HEK293 (cell line): Measurements from ENCODE around the gene PGAP6.
A peak's percentile ranks its signal among the peaks of the same experiment; 100 is the strongest.

ENCODE experiments used
- CTCF ChIA-PET: fragments of 350-600 bp; formaldehyde crosslinking; extraction: SDS; loops from one replicate; lab custom pipeline; 2021; ENCODE audit warnings: antibody characterized with exemption; lab: Yijun Ruan, JAX
- POLR2A ChIA-PET: fragments of 300-600 bp; formaldehyde crosslinking; extraction: SDS; loops from one replicate; lab custom pipeline; 2020; ENCODE audit warnings: antibody characterized with exemption, inconsistent platforms; lab: Yijun Ruan, JAX
- H3K27ac ChIP-seq: fragments of 200-500 bp; sonication (Bioruptor generic); 2 replicates; pipeline ENCODE4 v1.5.1; 2014; ENCODE audit warnings: low read depth, low read length, control low read depth, inconsistent platforms; ENCODE audit errors: extremely low read depth
- H3K36me3 ChIP-seq, 2 experiments: fragments of 200-500 bp in 1 of 2; sonication (Bioruptor generic) in 1 of 2; 1 replicate in 1 of 2; 2 replicates in 1 of 2; pipeline ENCODE4 v1.5.1; 2014 to 2017; ENCODE audit warnings: inconsistent platforms in 2 of 2, low read length in 2 of 2; ENCODE audit not compliant: control insufficient read depth in 2 of 2, insufficient read depth in 1 of 2
- H3K4me1 ChIP-seq: fragments of 200-500 bp; sonication (Bioruptor generic); 2 replicates; pipeline ENCODE4 v1.5.1; 2014; ENCODE audit warnings: mild to moderate bottlenecking, low read length, inconsistent platforms; ENCODE audit not compliant: control insufficient read depth, insufficient read depth
- H3K4me3 ChIP-seq: 2 replicates; pipeline ENCODE4 v1.5.1; 2011; ENCODE audit warnings: low read depth, mild to moderate bottlenecking, control low read depth, low read length, moderate library complexity
- H3K9me3 ChIP-seq: fragments of 200-500 bp; sonication (Bioruptor generic); 2 replicates; pipeline ENCODE4 v1.5.1; 2014; ENCODE audit warnings: low read depth, low read length, inconsistent platforms; ENCODE audit not compliant: control insufficient read depth, insufficient read depth
- EGR2 ChIP-seq: fragments of 450-650 bp; formaldehyde crosslinking; IDR thresholded peaks from 2 replicates; pipeline ENCODE4 v1.5.1; 2016; ENCODE audit warnings: low read depth, missing biosample characterization, missing genetic modification characterization
- GLIS1 ChIP-seq: fragments of 450-650 bp; formaldehyde crosslinking; IDR thresholded peaks from 2 replicates; pipeline ENCODE4 v1.5.1; 2016; ENCODE audit warnings: missing biosample characterization, missing genetic modification characterization
- HIC1 ChIP-seq: fragments of 450-650 bp; formaldehyde crosslinking; IDR thresholded peaks from 2 replicates; pipeline ENCODE4 v1.5.1; 2016; ENCODE audit warnings: missing biosample characterization, missing genetic modification characterization
- KLF10 ChIP-seq: fragments of 450-650 bp; IDR thresholded peaks from 2 replicates; pipeline ENCODE4 v1.5.1; 2018; ENCODE audit warnings: missing biosample characterization, mild to moderate bottlenecking, missing genetic modification characterization
- KLF8 ChIP-seq: fragments of 450-650 bp; formaldehyde crosslinking; IDR thresholded peaks from 2 replicates; pipeline ENCODE4 v1.5.1; 2016; ENCODE audit warnings: missing biosample characterization, missing genetic modification characterization
- MEIS1 ChIP-seq: sonication (generic); formaldehyde crosslinking; IDR thresholded peaks from 2 replicates; pipeline ENCODE4 v1.8.1; 2022; ENCODE audit warnings: missing genetic modification reagents, mild to moderate bottlenecking, borderline replicate concordance
- TRIM28 ChIP-seq: IDR thresholded peaks from 2 replicates; pipeline ENCODE4 v1.6.1; 2011; ENCODE audit warnings: low read length, control low read depth, borderline replicate concordance
- ZBTB44 ChIP-seq: fragments of 450-650 bp; IDR thresholded peaks from 2 replicates; pipeline ENCODE4 v1.5.1; 2018; ENCODE audit warnings: missing biosample characterization, mild to moderate bottlenecking, missing genetic modification characterization
- ZNF148 ChIP-seq: fragments of 450-650 bp; formaldehyde crosslinking; IDR thresholded peaks from 2 replicates; pipeline ENCODE4 v1.5.0; 2017; ENCODE audit warnings: missing biosample characterization, missing genetic modification characterization, borderline replicate concordance
- ZNF169 ChIP-seq: fragments of 450-650 bp; formaldehyde crosslinking; IDR thresholded peaks from 2 replicates; pipeline ENCODE4 v1.5.1; 2016; ENCODE audit warnings: missing biosample characterization, missing genetic modification characterization
- ZNF202 ChIP-seq: fragments of 450-650 bp; formaldehyde crosslinking; IDR thresholded peaks from 2 replicates; pipeline ENCODE4 v1.5.1; 2016; ENCODE audit warnings: missing biosample characterization, missing genetic modification characterization, borderline replicate concordance
- ZNF280D ChIP-seq: fragments of 450-650 bp; formaldehyde crosslinking; IDR thresholded peaks from 2 replicates; pipeline ENCODE4 v1.5.1; 2016; ENCODE audit warnings: missing biosample characterization, missing genetic modification characterization
- ZNF514 ChIP-seq: fragments of 450-650 bp; formaldehyde crosslinking; IDR thresholded peaks from 2 replicates; pipeline ENCODE4 v1.5.1; 2016; ENCODE audit warnings: missing biosample characterization, missing genetic modification characterization
- ZNF518A ChIP-seq: fragments of 450-650 bp; formaldehyde crosslinking; conservative IDR thresholded peaks from 2 replicates; pipeline ENCODE4 v1.5.1; 2016; ENCODE audit warnings: low read depth, missing biosample characterization, missing genetic modification characterization
- ZNF549 ChIP-seq: fragments of 450-650 bp; IDR thresholded peaks from 2 replicates; pipeline ENCODE4 v1.5.1; 2018; ENCODE audit warnings: missing biosample characterization, missing genetic modification characterization, mild to moderate bottlenecking, inconsistent platforms, moderate library complexity
- ZNF560 ChIP-seq: fragments of 450-650 bp; formaldehyde crosslinking; IDR thresholded peaks from 2 replicates; pipeline ENCODE4 v1.5.1; 2017; ENCODE audit warnings: missing biosample characterization, missing genetic modification characterization, borderline replicate concordance
- ZNF596 ChIP-seq: fragments of 450-650 bp; IDR thresholded peaks from 2 replicates; pipeline ENCODE4 v1.5.0; 2018; ENCODE audit warnings: missing biosample characterization, mild to moderate bottlenecking, missing genetic modification characterization, moderate library complexity
- ZNF600 ChIP-seq: fragments of 450-650 bp; formaldehyde crosslinking; IDR thresholded peaks from 2 replicates; pipeline ENCODE4 v1.5.1; 2016; ENCODE audit warnings: missing biosample characterization, missing genetic modification characterization
- ZNF664 ChIP-seq: fragments of 450-650 bp; formaldehyde crosslinking; IDR thresholded peaks from 2 replicates; pipeline ENCODE4 v1.5.1; 2016; ENCODE audit warnings: missing biosample characterization, missing genetic modification characterization
- ZNF707 ChIP-seq: fragments of 450-650 bp; formaldehyde crosslinking; IDR thresholded peaks from 2 replicates; pipeline ENCODE4 v1.5.1; 2016; ENCODE audit warnings: missing biosample characterization, missing genetic modification characterization
- ZNF747 ChIP-seq: fragments of 450-650 bp; formaldehyde crosslinking; IDR thresholded peaks from 2 replicates; pipeline ENCODE4 v1.5.1; 2016; ENCODE audit warnings: missing biosample characterization, missing genetic modification characterization
- ZNF792 ChIP-seq: fragments of 450-650 bp; formaldehyde crosslinking; IDR thresholded peaks from 2 replicates; pipeline ENCODE4 v1.5.1; 2016; ENCODE audit warnings: missing biosample characterization, missing genetic modification characterization

Gene PGAP6

GRCh38 chr16:361872-362701 lies 19.7 kb downstream of the PGAP6 start:
- Histone ChIP-seq H3K4me1 (no peaks in the 10 kb centered on the region; the same call in 1 of the 2 replicates), H3K9me3 (no peaks in the 10 kb centered on the region), H3K36me3 (peaks cover 4 to 11% of the 10 kb centered on the region in 2 experiments; a peak in 2 of 3 replicates), H3K4me3 (no peak overlapping the region), H3K27ac (no peak overlapping the region)
- POLR2A ChIA-PET = interaction anchor here (0.6 to 1.1 kb wide), 5 partner anchors 9 to 268 kb away, joined by 3 to 5 read pairs (median 3); partner anchors contain the start of gene AXIN1
- CTCF ChIA-PET = interaction anchor here (0.5 to 5.9 kb wide), 30 partner anchors 9 to 300 kb away, joined by 3 to 70 read pairs (median 4); partner anchors contain the start of genes AXIN1, MRPL28 and RHBDF1
- TF ChIP-seq ZNF792 (tag by site-specific recombination) (no peak), TRIM28 (no peak), ZNF518A (tag by site-specific recombination) (no peak), ZBTB44 (tag by site-specific recombination) (no peak), KLF8 (no peak), GLIS1 (tag by site-specific recombination) (peak; percentile 10; the same call in 1 of the 2 replicates), ZNF664 (tag by site-specific recombination) (no peak), HIC1 (tag by site-specific recombination) (0 out of 2 replicates have a peak, but pooled peaks have one; percentile 20), MEIS1 (CRISPR knock-in tag) (no peak), ZNF169 (tag by site-specific recombination) (no peak), ZNF560 (tag by site-specific recombination) (no peak), ZNF707 (no peak), EGR2 (tag by site-specific recombination) (peak; percentile 63), ZNF600 (tag by site-specific recombination) (no peak), ZNF202 (tag by site-specific recombination) (no peak), ZNF596 (no peak), ZNF549 (tag by site-specific recombination) (no peak), KLF10 (tag by site-specific recombination) (no peak), ZNF280D (tag by site-specific recombination) (no peak), ZNF514 (tag by site-specific recombination) (no peak), ZNF148 (tag by site-specific recombination) (no peak), ZNF747 (tag by site-specific recombination) (no peak)
